AG10803 (cell line): Measurements from ENCODE around the gene MLIP.

Experiments
- DNase-seq: peaks from one replicate; pipeline ENCODE4 v3.0.0; 2010; ENCODE audit warnings: low read depth
- H3K4me3 ChIP-seq: 2 replicates; pipeline ENCODE4 v1.5.1; 2011; ENCODE audit warnings: mild to moderate bottlenecking, low read length, control low read depth
- CTCF ChIP-seq: conservative IDR thresholded peaks from 2 replicates; pipeline ENCODE4 v1.5.1; 2011; ENCODE audit warnings: mild to moderate bottlenecking, low read length, control low read depth, inconsistent platforms

MLIP gene

GRCh38 chr6:54118117-54118516, 6.9 kb downstream of the MLIP start:
- no peak for DNase-seq
- no peak for TF ChIP-seq CTCF
- no peak overlapping the region for H3K4me3 ChIP-seq

- no peak for DNase-seq
- no peak overlapping the region for H3K4me3 ChIP-seq
- TF ChIP-seq CTCF: no peak
Measured at GRCh38 chr6:54125493-54125892, 14.2 kb downstream of the MLIP start.

- TF ChIP-seq CTCF: no peak
- no peak overlapping the region for H3K4me3 ChIP-seq
- DNase-seq: no peak
Measured at GRCh38 chr6:54130179-54130578, 18.9 kb downstream of the MLIP start.

- no peak overlapping the region for H3K4me3 ChIP-seq
- TF ChIP-seq CTCF: no peak
- no peak for DNase-seq
Measured at GRCh38 chr6:54132587-54132986, 21.3 kb downstream of the MLIP start.

- DNase-seq: no peak
- no peak overlapping the region for H3K4me3 ChIP-seq
- no peak for TF ChIP-seq CTCF
Measured at GRCh38 chr6:54133186-54133585, 21.9 kb downstream of the MLIP start.

- no peak overlapping the region for H3K4me3 ChIP-seq
- DNase-seq: no peak
- TF ChIP-seq CTCF: no peak
Measured at GRCh38 chr6:54134935-54135334, 23.7 kb downstream of the MLIP start.

GRCh38 chr6:54135665-54136369, 24.6 kb downstream of the MLIP start:
- H3K4me3 ChIP-seq: no peak overlapping the region
- DNase-seq: peak; percentile 47
- no peak for TF ChIP-seq CTCF
